ENCODE measurements around the gene ELP5.

The ELP5 gene

DNA sequence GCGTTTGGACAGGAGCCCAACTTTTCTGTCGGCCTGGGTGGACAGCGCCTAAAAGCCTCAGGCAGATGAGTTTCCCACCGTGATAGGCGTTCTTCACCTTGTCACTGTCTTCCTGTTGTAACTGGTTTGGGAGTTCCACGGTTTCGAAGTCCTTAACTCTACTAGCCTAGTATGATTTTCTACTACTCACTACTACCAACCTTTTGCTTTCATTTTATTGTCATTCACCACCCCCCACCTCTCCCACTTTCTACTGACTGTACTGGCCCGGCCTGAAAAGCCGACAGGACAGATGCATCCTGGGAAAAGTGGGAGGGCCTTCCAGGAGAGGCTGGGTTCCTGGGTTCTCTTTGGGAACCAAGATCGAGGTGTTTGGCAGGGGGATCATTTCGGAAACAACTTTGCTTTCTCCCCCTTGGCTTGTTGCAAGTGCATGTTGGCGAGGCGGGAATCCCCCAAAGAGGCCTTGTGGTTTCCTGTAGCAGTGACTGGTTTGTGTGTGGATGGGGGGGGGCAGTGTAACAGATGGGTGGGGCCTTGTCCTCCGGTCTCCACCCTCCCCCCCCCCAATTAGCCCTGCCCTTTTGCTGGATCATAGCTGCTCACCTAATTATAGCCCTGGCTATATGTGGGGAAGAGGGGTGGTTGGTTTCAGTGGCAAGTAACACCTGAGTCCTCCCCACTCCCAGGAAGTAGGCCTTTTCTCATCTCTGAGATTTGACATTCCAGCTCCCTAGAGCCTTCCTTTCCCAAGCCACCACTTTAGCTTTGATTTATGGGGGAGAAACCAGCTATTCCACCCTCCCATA, 56.8 kb downstream of the ELP5 start:
- peak; percentile 90 for DNase-seq (ENCODE audit: low read depth, low spot score)

All from astrocyte of the hippocampus (primary cell).